HL-60 (cell line): ENCODE measurements around the gene KBTBD13.

Experiments used
- CTCF ChIP-seq: IDR thresholded peaks from one replicate; pipeline ENCODE4 v1.5.1; 2011; ENCODE audit warnings: low read length, control low read depth, inconsistent platforms; ENCODE audit not compliant: insufficient read depth
- GABPA ChIP-seq: IDR thresholded peaks from 2 replicates; pipeline ENCODE4 v1.6.1; 2012; ENCODE audit warnings: low read depth

- TF ChIP-seq GABPA (no peak), CTCF (no peak)
Measured at GRCh38 chr15:65059931-65060596, 16.5 kb upstream of the KBTBD13 start.
